Measurements from ENCODE around the gene SLC43A2. TPM values are rescaled to one million over a fixed set of nuclear protein-coding genes. Genes with fewer than 3 reads are reported as not detected.

SLC43A2 gene
- total RNA-seq, 2 donors from 2014 or later = 14.0 to 18.6 TPM

DNA sequence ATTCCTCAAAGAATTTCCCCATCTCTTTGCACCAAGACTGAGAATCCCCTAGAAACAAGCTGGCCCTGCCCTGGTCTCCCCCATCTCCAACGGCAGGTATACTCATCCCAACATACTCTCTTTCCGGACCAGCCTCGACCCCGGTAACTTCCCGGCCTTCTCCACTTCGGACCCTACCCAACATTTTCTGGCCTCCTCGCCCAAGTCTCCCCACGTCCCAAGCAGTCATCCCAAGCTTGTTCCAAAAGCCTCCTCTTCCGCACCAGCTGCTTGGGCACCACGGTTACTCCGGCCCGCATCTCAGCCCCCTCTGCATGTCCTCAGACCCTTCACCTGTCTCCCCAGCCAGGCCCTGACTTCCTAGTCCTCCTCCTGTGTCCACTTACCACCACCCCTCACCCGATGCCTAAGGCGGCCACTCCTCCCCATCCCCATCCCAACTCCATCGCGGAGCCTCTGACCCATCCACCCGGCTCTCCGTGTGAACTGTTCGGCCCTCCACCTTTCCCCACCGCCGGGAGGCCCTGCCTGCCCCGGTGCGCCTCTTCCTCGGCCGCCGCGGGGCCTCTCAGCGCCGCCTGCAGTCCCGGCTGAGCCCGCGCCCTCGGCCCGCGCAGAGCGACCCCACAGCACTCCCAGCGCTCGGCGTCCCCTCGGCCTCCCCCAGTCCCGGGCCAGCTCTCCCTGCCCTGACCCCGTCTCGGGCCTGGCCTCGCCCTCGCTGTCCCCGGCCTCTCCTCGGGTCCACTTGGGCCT, 67.0 kb downstream of the SLC43A2 start:
- peak; percentile 83 for DNase-seq
- 10% methylated on average over 25 to 47 of the region's 47 CpGs for WGBS, 2 experiments (ENCODE audit: insufficient coverage in 1 of 2, insufficient read length in 1 of 2)
- Mint-ChIP-seq H3K4me1 (peaks cover 32% of the 10 kb centered on the region), H3K9me3 (no peaks in the 10 kb centered on the region), H3K4me3 (peak overlapping the region; percentile 78), H3K27ac (peak overlapping the region; percentile 26), H3K27me3 (ENCODE audit: insufficient read depth) (peaks cover 9% of the 10 kb centered on the region), H3K36me3 (ENCODE audit: low read depth) (peaks cover 14% of the 10 kb centered on the region)
- TF ChIP-seq, protein P1, sequence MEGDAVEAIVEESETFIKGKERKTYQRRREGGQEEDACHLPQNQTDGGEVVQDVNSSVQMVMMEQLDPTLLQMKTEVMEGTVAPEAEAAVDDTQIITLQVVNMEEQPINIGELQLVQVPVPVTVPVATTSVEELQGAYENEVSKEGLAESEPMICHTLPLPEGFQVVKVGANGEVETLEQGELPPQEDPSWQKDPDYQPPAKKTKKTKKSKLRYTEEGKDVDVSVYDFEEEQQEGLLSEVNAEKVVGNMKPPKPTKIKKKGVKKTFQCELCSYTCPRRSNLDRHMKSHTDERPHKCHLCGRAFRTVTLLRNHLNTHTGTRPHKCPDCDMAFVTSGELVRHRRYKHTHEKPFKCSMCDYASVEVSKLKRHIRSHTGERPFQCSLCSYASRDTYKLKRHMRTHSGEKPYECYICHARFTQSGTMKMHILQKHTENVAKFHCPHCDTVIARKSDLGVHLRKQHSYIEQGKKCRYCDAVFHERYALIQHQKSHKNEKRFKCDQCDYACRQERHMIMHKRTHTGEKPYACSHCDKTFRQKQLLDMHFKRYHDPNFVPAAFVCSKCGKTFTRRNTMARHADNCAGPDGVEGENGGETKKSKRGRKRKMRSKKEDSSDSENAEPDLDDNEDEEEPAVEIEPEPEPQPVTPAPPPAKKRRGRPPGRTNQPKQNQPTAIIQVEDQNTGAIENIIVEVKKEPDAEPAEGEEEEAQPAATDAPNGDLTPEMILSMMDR (conservative IDR thresholded peaks at IDR 0.05) = peak; percentile 48
- Histone ChIP-seq H3K4me3 (ENCODE audit: low read length) (peak overlapping the region; percentile 85), H3K27ac (ENCODE audit: low read depth, low read length) (no peak overlapping the region), H3K9me3 (ENCODE audit: control insufficient read depth, low read length) (no peaks in the 10 kb centered on the region), H3K36me3 (ENCODE audit: control insufficient read depth, insufficient read depth, low read length) (peaks cover 7% of the 10 kb centered on the region), H3K27me3 (ENCODE audit: control insufficient read depth, insufficient read depth, low read length, poor library complexity, severe bottlenecking) (no peaks in the 10 kb centered on the region), H3K4me1 (ENCODE audit: control insufficient read depth, insufficient read depth, low read length) (peaks cover 2% of the 10 kb centered on the region), H3K9ac (ENCODE audit: extremely low read depth, low read length, poor library complexity, severe bottlenecking) (peak overlapping the region; percentile 42)

DNA sequence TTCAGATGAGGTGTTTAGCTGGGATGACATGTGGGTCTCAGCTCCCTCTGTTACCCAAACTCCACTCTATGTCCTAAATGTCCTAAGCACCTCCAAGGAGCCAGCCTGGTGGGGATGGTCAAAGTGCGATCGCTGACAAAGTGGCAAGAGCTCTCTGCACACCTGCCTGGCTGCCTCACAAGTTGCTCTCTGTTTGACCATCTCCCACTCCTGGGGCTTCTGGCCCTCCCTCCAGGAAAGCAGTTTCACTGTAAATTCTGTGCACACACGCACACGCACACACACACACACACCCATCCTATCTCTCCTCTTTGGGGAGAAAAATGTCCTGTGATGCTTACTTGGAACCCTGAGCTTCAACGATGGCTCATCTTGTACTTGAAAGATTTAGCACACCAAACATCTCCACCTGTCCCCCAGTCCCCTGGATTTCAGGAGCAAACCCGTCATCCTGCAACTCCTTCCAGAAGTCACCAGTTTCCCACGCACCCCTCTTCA, 67.7 kb downstream of the SLC43A2 start:
- Mint-ChIP-seq H3K36me3 (ENCODE audit: low read depth) (peaks cover 20% of the 10 kb centered on the region), H3K27me3 (ENCODE audit: insufficient read depth) (peaks cover 9% of the 10 kb centered on the region), H3K4me3 (peak overlapping the region; percentile 78), H3K4me1 (peaks cover 31% of the 10 kb centered on the region), H3K9me3 (no peaks in the 10 kb centered on the region), H3K27ac (peak overlapping the region; percentile 26)
- peaks cover 2% of the 10 kb centered on the region for H3K4me1 ChIP-seq (ENCODE audit: control insufficient read depth, insufficient read depth, low read length)
- H3K4me3 ChIP-seq (ENCODE audit: low read length) = peak overlapping the region; percentile 85
- WGBS, 2 experiments (ENCODE audit: insufficient coverage in 1 of 2, insufficient read length in 1 of 2) = 81 to 86% methylated on average over 4 to 7 of the region's 7 CpGs
- H3K9ac ChIP-seq (ENCODE audit: extremely low read depth, low read length, poor library complexity, severe bottlenecking) = no peak overlapping the region
- no peak for DNase-seq
- H3K27me3 ChIP-seq (ENCODE audit: control insufficient read depth, insufficient read depth, low read length, poor library complexity, severe bottlenecking) = no peaks in the 10 kb centered on the region
- peaks cover 7% of the 10 kb centered on the region for H3K36me3 ChIP-seq (ENCODE audit: control insufficient read depth, insufficient read depth, low read length)
- no peaks in the 10 kb centered on the region for H3K9me3 ChIP-seq (ENCODE audit: control insufficient read depth, low read length)
- H3K27ac ChIP-seq (ENCODE audit: low read depth, low read length) = no peak overlapping the region
- TF ChIP-seq, protein P1 (conservative IDR thresholded peaks at IDR 0.05) = no peak

DNA sequence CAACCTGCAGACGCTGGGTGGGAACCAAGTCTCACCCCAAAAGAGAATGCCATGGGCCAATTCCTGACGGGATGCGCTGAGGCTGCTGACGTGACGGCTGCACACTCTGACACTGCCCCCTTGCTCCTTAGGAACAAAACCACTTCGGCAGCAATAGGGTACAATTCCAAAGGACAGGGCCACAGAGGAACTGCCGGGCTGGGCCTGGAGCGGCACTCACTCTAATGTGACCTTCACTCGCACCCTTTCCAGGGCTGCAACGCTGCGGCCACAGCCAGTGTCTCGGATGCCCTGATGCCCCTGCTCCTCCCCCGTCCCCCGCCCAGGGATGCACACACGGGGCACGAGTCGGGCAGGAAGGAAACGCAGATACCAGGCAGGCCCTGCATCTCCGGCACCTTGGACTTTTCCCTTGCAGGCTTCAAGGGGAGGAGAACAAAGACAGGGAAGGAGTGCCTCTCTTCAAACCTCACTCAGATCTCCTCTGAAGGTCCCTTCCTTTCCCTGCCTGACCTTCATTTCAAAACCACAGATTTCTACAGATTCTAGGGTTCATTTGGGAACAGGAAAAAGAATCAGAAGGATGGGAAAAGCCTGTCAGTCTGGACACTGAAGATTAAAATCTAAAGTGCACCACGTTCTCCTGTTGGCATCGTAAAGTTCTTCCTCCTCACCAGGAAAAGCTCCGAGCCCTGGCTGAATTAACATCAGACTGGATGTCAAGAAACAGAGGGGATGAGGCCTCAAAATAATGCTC, 68.4 kb downstream of the SLC43A2 start:
- H3K36me3 ChIP-seq (ENCODE audit: control insufficient read depth, insufficient read depth, low read length) = peaks cover 7% of the 10 kb centered on the region
- no peak for DNase-seq
- H3K9me3 Mint-ChIP-seq = no peaks in the 10 kb centered on the region
- peak overlapping the region; percentile 78 for H3K4me3 Mint-ChIP-seq
- no peak overlapping the region for H3K27ac Mint-ChIP-seq
- TF ChIP-seq, protein P1 (conservative IDR thresholded peaks at IDR 0.05) = no peak
- 88 to 90% methylated on average over 14 to 22 of the region's 22 CpGs for WGBS, 2 experiments (ENCODE audit: insufficient coverage in 1 of 2, insufficient read length in 1 of 2)
- H3K27ac ChIP-seq (ENCODE audit: low read depth, low read length) = no peak overlapping the region
- H3K4me1 ChIP-seq (ENCODE audit: control insufficient read depth, insufficient read depth, low read length) = peaks cover 2% of the 10 kb centered on the region
- H3K4me3 ChIP-seq (ENCODE audit: low read length) = no peak overlapping the region
- H3K4me1 Mint-ChIP-seq = peaks cover 31% of the 10 kb centered on the region
- H3K36me3 Mint-ChIP-seq (ENCODE audit: low read depth) = peaks cover 24% of the 10 kb centered on the region
- no peaks in the 10 kb centered on the region for H3K9me3 ChIP-seq (ENCODE audit: control insufficient read depth, low read length)
- H3K27me3 ChIP-seq (ENCODE audit: control insufficient read depth, insufficient read depth, low read length, poor library complexity, severe bottlenecking) = no peaks in the 10 kb centered on the region
- H3K9ac ChIP-seq (ENCODE audit: extremely low read depth, low read length, poor library complexity, severe bottlenecking) = no peak overlapping the region
- H3K27me3 Mint-ChIP-seq (ENCODE audit: insufficient read depth) = peaks cover 9% of the 10 kb centered on the region

All from endodermal cell (in vitro differentiated cells).